ENCODE measurements around the gene SCUBE1.

Gene SCUBE1

DNA sequence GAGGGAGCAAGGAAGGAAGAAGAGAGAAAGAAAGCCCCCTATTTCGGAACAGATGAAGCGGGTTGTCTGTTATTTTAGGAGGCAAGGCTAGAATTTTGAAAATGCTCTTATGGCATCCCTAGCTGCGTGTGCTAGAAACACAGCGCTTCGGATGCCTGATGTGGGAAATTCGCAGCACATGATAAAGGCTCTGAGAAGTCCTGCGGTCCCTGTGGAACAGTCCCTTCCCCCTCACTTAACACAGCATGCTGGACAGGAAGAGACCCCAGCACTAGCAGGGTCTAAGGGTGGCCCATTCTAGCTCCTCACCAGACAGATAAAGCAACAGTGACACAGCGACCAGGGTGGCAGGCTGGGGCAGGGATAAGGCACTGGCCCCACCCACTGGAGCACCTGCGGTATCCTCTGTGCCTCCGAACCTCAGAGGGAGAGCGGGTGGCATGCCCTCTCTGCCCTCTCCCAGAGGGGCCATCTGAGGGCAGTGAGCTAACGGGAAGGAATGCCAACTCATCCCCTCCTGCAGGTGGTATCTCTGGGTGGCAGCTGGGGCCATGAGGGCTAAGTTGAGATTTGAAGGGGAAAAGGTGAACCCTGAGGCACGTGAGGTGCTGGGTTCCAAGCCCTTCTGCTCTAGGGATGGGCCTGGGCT, 75.7 kb downstream of the SCUBE1 start:
- no peaks in the 10 kb centered on the region for H3K36me3 ChIP-seq (ENCODE audit: insufficient read depth, insufficient read length, low read length)
- no peak for DNase-seq (ENCODE audit: low read depth, low spot score)
- no peak overlapping the region for H3K9ac ChIP-seq (ENCODE audit: insufficient read length, low read depth)
- peaks cover 13% of the 10 kb centered on the region for H3K4me1 ChIP-seq (ENCODE audit: insufficient read depth, insufficient read length)
- H3K9me3 ChIP-seq (ENCODE audit: insufficient read depth, low read length) = no peaks in the 10 kb centered on the region
- no peaks in the 10 kb centered on the region for H3K27me3 ChIP-seq (ENCODE audit: insufficient read depth, insufficient read length)
- no peak for TF ChIP-seq SUZ12 (IDR thresholded peaks at IDR 0.05; ENCODE audit: extremely low read depth, insufficient read depth, insufficient read length)
- no peak overlapping the region for H3K4me3 ChIP-seq (ENCODE audit: insufficient read length, low read depth)

GRCh38 chr22:43266076-43266475, 77.1 kb downstream of the SCUBE1 start:
- H3K9ac ChIP-seq (ENCODE audit: insufficient read length, low read depth) = no peak overlapping the region

DNA sequence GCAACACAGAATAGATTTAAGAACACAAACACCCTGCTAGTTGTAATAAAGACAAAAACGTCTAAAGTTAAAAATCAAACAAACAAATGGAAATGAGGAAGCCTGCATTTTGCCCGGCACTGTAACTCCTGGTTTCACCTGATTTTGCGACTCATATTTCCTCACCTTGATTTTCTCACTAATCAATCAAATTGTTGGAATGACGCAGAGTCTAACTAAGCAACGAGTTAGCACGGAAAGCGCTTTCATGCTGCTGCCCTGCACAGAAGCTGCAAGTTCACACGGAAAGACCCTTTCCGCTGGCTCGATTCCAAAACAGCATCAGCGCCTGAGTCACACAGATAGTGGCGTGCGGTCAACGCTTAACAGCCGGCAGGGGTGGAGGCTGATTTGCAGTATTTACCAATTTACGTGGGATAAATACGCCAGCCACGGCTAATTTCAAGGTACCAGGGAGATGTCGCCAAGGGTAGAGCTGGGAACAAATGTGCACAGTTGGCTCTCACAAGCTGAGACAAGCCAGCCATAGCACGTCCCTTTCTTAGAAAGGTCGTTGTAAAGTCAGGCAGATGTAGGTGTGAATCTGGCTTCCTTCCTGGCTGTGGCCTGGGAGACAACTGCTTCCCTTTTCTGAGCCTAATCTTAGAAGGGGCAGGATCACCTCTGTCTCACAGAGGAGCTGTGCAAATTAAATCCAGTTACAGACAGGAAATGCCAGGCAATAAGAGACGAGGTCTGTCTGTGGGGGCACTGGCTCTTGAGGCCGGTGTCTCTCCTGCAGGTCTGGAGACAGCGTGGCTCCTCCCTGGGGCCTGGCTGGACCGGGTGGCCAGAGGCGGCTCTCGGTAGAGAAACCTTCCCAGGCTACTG, 79.3 kb downstream of the SCUBE1 start:
- H3K9ac ChIP-seq (ENCODE audit: insufficient read length, low read depth) = no peak overlapping the region
- no peak for DNase-seq (ENCODE audit: low read depth, low spot score)
- TF ChIP-seq SUZ12 (IDR thresholded peaks at IDR 0.05; ENCODE audit: extremely low read depth, insufficient read depth, insufficient read length) (no peak), ZNF274 (IDR thresholded peaks at IDR 0.05; ENCODE audit: low read depth, low read length) (no peak), YY1 (IDR thresholded peaks at IDR 0.05; ENCODE audit: insufficient read depth, insufficient read length) (no peak)
- H3K36me3 ChIP-seq (ENCODE audit: insufficient read depth, insufficient read length, low read length) = no peaks in the 10 kb centered on the region
- peaks cover 10% of the 10 kb centered on the region for H3K4me1 ChIP-seq (ENCODE audit: insufficient read depth, insufficient read length)
- H3K9me3 ChIP-seq (ENCODE audit: insufficient read depth, low read length) = no peaks in the 10 kb centered on the region
- no peaks in the 10 kb centered on the region for H3K27me3 ChIP-seq (ENCODE audit: insufficient read depth, insufficient read length)
- no peak overlapping the region for H3K4me3 ChIP-seq (ENCODE audit: insufficient read length, low read depth)

More at GRCh38 chr22:43266076-43266475, 77.1 kb downstream of the SCUBE1 start:
- no peak for TF ChIP-seq SUZ12 (IDR thresholded peaks at IDR 0.05; ENCODE audit: extremely low read depth, insufficient read depth, insufficient read length)
- no peak for TF ChIP-seq ZNF274 (IDR thresholded peaks at IDR 0.05; ENCODE audit: low read depth, low read length)
- no peak for TF ChIP-seq YY1 (IDR thresholded peaks at IDR 0.05; ENCODE audit: insufficient read depth, insufficient read length)
- H3K27me3 ChIP-seq (ENCODE audit: insufficient read depth, insufficient read length) = no peaks in the 10 kb centered on the region
- DNase-seq (ENCODE audit: low read depth, low spot score) = no peak
- no peaks in the 10 kb centered on the region for H3K36me3 ChIP-seq (ENCODE audit: insufficient read depth, insufficient read length, low read length)
- H3K4me3 ChIP-seq (ENCODE audit: insufficient read length, low read depth) = no peak overlapping the region
- peaks cover 13% of the 10 kb centered on the region for H3K4me1 ChIP-seq (ENCODE audit: insufficient read depth, insufficient read length)
- no peaks in the 10 kb centered on the region for H3K9me3 ChIP-seq (ENCODE audit: insufficient read depth, low read length)

GRCh38 chr22:43262990-43263644, 80.1 kb downstream of the SCUBE1 start:
- Histone ChIP-seq H3K4me3 (ENCODE audit: insufficient read length, low read depth) (no peak overlapping the region), H3K27me3 (ENCODE audit: insufficient read depth, insufficient read length) (no peaks in the 10 kb centered on the region), H3K4me1 (ENCODE audit: insufficient read depth, insufficient read length) (peaks cover 6% of the 10 kb centered on the region), H3K36me3 (ENCODE audit: insufficient read depth, insufficient read length, low read length) (no peaks in the 10 kb centered on the region), H3K9ac (ENCODE audit: insufficient read length, low read depth) (no peak overlapping the region), H3K9me3 (ENCODE audit: insufficient read depth, low read length) (no peaks in the 10 kb centered on the region)
- DNase-seq (ENCODE audit: low read depth, low spot score) = no peak
- TF ChIP-seq YY1 (IDR thresholded peaks at IDR 0.05; ENCODE audit: insufficient read depth, insufficient read length) = no peak

DNA sequence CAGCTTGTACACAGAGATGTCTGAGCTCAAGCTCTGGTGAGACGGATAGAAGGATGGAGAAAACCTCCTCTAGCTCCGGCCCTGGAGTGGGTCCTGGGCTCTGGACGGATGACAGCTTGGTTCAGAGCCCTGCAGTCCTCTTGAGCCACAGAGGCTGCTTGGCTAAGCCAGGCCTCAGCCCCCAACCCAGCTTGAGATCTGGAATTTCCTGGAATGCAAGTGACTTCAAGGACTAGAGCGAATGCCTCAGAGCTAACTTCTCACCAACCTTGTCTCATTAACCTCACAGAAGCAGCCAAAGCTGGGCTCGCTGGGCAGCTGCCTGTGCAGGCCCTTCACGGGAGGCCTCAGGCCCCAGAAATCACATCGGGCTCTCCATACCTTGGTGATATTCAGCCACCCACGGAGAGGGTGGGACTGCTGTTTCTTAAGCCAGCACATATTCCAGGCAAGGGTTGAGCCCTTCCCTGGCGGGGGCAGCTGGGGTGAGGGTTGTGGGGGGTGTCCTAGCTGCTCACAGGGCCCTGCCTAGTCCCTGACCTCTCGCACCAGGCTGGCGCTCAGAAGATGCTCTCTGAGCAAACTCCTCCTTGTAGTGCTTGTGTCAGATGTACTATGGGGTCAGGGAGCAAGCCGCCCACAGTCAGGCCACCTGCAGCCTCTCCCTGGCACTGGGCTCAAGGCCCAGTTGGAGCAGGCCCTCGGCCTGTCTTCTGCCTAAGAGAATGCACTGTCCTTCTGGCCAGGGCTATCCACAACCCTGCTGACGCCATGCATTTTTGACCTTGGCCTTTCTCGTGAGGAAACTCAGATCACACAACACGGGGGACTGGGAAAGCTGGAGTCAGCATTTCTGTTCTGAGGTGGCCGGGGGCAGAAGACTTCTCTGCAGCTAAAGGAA, 82.6 kb downstream of the SCUBE1 start:
- Histone ChIP-seq H3K27me3 (ENCODE audit: insufficient read depth, insufficient read length) (no peaks in the 10 kb centered on the region), H3K9ac (ENCODE audit: insufficient read length, low read depth) (no peak overlapping the region), H3K36me3 (ENCODE audit: insufficient read depth, insufficient read length, low read length) (no peaks in the 10 kb centered on the region), H3K9me3 (ENCODE audit: insufficient read depth, low read length) (no peaks in the 10 kb centered on the region), H3K4me3 (ENCODE audit: insufficient read length, low read depth) (no peak overlapping the region), H3K4me1 (ENCODE audit: insufficient read depth, insufficient read length) (peaks cover 6% of the 10 kb centered on the region)
- peak; percentile 63 for DNase-seq (ENCODE audit: low read depth, low spot score)
- TF ChIP-seq ZNF274 (IDR thresholded peaks at IDR 0.05; ENCODE audit: low read depth, low read length) (no peak), YY1 (IDR thresholded peaks at IDR 0.05; ENCODE audit: insufficient read depth, insufficient read length) (no peak), SUZ12 (IDR thresholded peaks at IDR 0.05; ENCODE audit: extremely low read depth, insufficient read depth, insufficient read length) (no peak)

GRCh38 chr22:43257961-43258360, 85.2 kb downstream of the SCUBE1 start:
- Histone ChIP-seq H3K9me3 (ENCODE audit: insufficient read depth, low read length) (no peaks in the 10 kb centered on the region), H3K4me3 (ENCODE audit: insufficient read length, low read depth) (no peak overlapping the region), H3K4me1 (ENCODE audit: insufficient read depth, insufficient read length) (peaks cover 6% of the 10 kb centered on the region), H3K36me3 (ENCODE audit: insufficient read depth, insufficient read length, low read length) (no peaks in the 10 kb centered on the region), H3K27me3 (ENCODE audit: insufficient read depth, insufficient read length) (no peaks in the 10 kb centered on the region), H3K9ac (ENCODE audit: insufficient read length, low read depth) (no peak overlapping the region)
- no peak for TF ChIP-seq YY1 (IDR thresholded peaks at IDR 0.05; ENCODE audit: insufficient read depth, insufficient read length)
- no peak for TF ChIP-seq SUZ12 (IDR thresholded peaks at IDR 0.05; ENCODE audit: extremely low read depth, insufficient read depth, insufficient read length)
- no peak for TF ChIP-seq ZNF274 (IDR thresholded peaks at IDR 0.05; ENCODE audit: low read depth, low read length)
- DNase-seq (ENCODE audit: low read depth, low spot score) = no peak
